Lung (tissue), 12 donors: ENCODE measurements around the gene KIF26B. TPM values are rescaled to one million over a fixed set of nuclear protein-coding genes. Genes with fewer than 3 reads are reported as not detected.
A peak's percentile ranks its signal among the peaks of the same experiment; 100 is the strongest.

Source experiments
- ATAC-seq: fragments of 200-7000 bp; cut with Tn5 transposase; one replicate; pipeline ENCODE4 v1.9.1; 2020; ENCODE audit warnings: moderate number of reproducible peaks; ENCODE audit not compliant: insufficient read depth, low FRiP score
- DNase-seq, 3 donors: peaks; one replicate each; pipeline ENCODE4 v3.0.0-alpha.2; 2013 to 2017
- H3K27ac ChIP-seq, 2 donors: one replicate each; pipeline ENCODE4 v1.5.1; 2013; ENCODE audit warnings: mild to moderate bottlenecking in 2 of 2, moderate library complexity in 2 of 2, control low read depth in 1 of 2, inconsistent platforms in 1 of 2, low read depth in 1 of 2, low read length in 1 of 2
- H3K27me3 ChIP-seq, 3 donors: one replicate each; pipeline ENCODE4 v1.5.1; 2013; ENCODE audit warnings: low read length in 2 of 3; ENCODE audit not compliant: control insufficient read depth in 3 of 3, insufficient read depth in 3 of 3
- H3K36me3 ChIP-seq, 4 donors: one replicate each; pipeline ENCODE4 v1.5.1; 2013; ENCODE audit warnings: low read length in 4 of 4, mild to moderate bottlenecking in 1 of 4, moderate library complexity in 1 of 4; ENCODE audit not compliant: control insufficient read depth in 4 of 4, insufficient read depth in 4 of 4
- H3K4me1 ChIP-seq, 5 donors: one replicate each; pipeline ENCODE4 v1.5.1; 2013; ENCODE audit warnings: low read length in 5 of 5, mild to moderate bottlenecking in 2 of 5, moderate library complexity in 1 of 5; ENCODE audit not compliant: control insufficient read depth in 5 of 5, insufficient read depth in 5 of 5
- H3K4me3 ChIP-seq: one replicate; pipeline ENCODE4 v1.5.1; 2013; ENCODE audit warnings: mild to moderate bottlenecking, control low read depth, moderate library complexity
- H3K9ac ChIP-seq, 2 donors: one replicate each; pipeline ENCODE4 v1.5.1; 2013; ENCODE audit warnings: low read length in 2 of 2, control low read depth in 1 of 2; ENCODE audit not compliant: insufficient read depth in 1 of 2
- H3K9me3 ChIP-seq, 4 donors: one replicate each; pipeline ENCODE4 v1.5.1; 2013; ENCODE audit warnings: low read length in 3 of 4, mild to moderate bottlenecking in 1 of 4, moderate library complexity in 1 of 4; ENCODE audit not compliant: control insufficient read depth in 4 of 4, insufficient read depth in 3 of 4
- CTCF ChIP-seq: IDR thresholded peaks from 2 replicates; pipeline ENCODE4 v1.5.1; 2012; ENCODE audit warnings: mild to moderate bottlenecking; ENCODE audit errors: control extremely low read depth, extremely low read depth
- WGBS, 2 donors: extraction: QIAGEN DNeasy Blood & Tissue Kit; methylation state at CpG; one replicate each; pipeline ENCODE4 v1.1.7; 2013; 5-methylcytosine and 5-hydroxymethylcytosine counted together
- polyA plus RNA-seq, 2 donors: library from polyadenylated mRNA; stranded (reverse); fragments of 200-250 nt; gene quantifications; one replicate each; pipeline ENCODE4 v1.2.1, GENCODE V29; 2013
- total RNA-seq, 2 donors: library from RNA; depleted of rRNA in 1 of 2; stranded (reverse); fragments of >200 nt in 1 of 2; gene quantifications; one replicate each; pipeline ENCODE4 v1.2.1, GENCODE V29; 2014 to 2021
- donor health status: control.
- donor health status: control.
- donor health status: Bipolar disorder and iron deficiency.
- donor health status: healthy.
- donor health status: DM: yes; HTN: yes; CAD: no.

Gene KIF26B
- total and polyA plus RNA-seq, 4 donors = 0.61 to 6.7 (median 2.2) TPM

GRCh38 chr1:245183429-245183828, 28.6 kb downstream of the KIF26B start:
- no peaks in the 10 kb centered on the region for H3K9me3 ChIP-seq
- peak in 2 of 3 donors; percentile 59 to 65 for DNase-seq
- H3K36me3 ChIP-seq = no peaks in the 10 kb centered on the region
- H3K27ac ChIP-seq = no peak overlapping the region
- peaks cover 0 to 4% (median 0%) of the 10 kb centered on the region in 5 donors for H3K4me1 ChIP-seq
- ATAC-seq = no peak
- no peak for TF ChIP-seq CTCF
- WGBS, 2 donors = 72 to 80% methylated on average over 3 of the region's 3 CpGs
- H3K9ac ChIP-seq = no peak overlapping the region
- no peaks in the 10 kb centered on the region for H3K27me3 ChIP-seq
- H3K4me3 ChIP-seq = no peak overlapping the region

GRCh38 chr1:245184779-245185178, 30.0 kb downstream of the KIF26B start:
- TF ChIP-seq CTCF = no peak
- 88 to 96% methylated on average over 4 of the region's 4 CpGs for WGBS, 2 donors
- Histone ChIP-seq H3K9me3 (no peaks in the 10 kb centered on the region), H3K9ac (no peak overlapping the region), H3K36me3 (no peaks in the 10 kb centered on the region), H3K4me1 (peaks cover 0 to 4% (median 0%) of the 10 kb centered on the region in 5 donors), H3K4me3 (no peak overlapping the region), H3K27me3 (no peaks in the 10 kb centered on the region), H3K27ac (no peak overlapping the region)
- DNase-seq = no peak
- ATAC-seq = no peak

- H3K9ac ChIP-seq = no peak overlapping the region
- 28 to 63% methylated on average over 4 of the region's 4 CpGs for WGBS, 2 donors
- H3K27ac ChIP-seq = no peak overlapping the region
- ATAC-seq (no peak), DNase-seq (peak in 1 of 3 donors; percentile 29)
- no peaks in the 10 kb centered on the region for H3K36me3 ChIP-seq
- no peaks in the 10 kb centered on the region for H3K4me1 ChIP-seq
- no peak overlapping the region for H3K4me3 ChIP-seq
- TF ChIP-seq CTCF = no peak
- H3K27me3 ChIP-seq = no peaks in the 10 kb centered on the region
- no peaks in the 10 kb centered on the region for H3K9me3 ChIP-seq
These were observed 33.6 kb downstream of the KIF26B start for GRCh38 chr1:245188403-245188802.

GRCh38 chr1:245195398-245195797, 40.6 kb downstream of the KIF26B start:
- no peak overlapping the region for H3K27ac ChIP-seq
- no peak for ATAC-seq
- WGBS, 2 donors = 92 to 96% methylated on average over 9 of the region's 9 CpGs

More at GRCh38 chr1:245195398-245195797, 40.6 kb downstream of the KIF26B start:
- TF ChIP-seq CTCF = no peak
- Histone ChIP-seq H3K4me1 (no peaks in the 10 kb centered on the region), H3K36me3 (no peaks in the 10 kb centered on the region), H3K9me3 (no peaks in the 10 kb centered on the region), H3K9ac (no peak overlapping the region), H3K27me3 (no peaks in the 10 kb centered on the region), H3K4me3 (no peak overlapping the region)
- no peak for DNase-seq
